ENCODE results near the gene UCK1.

The UCK1 gene

GRCh38 chr9:131530920-131531832 is at the start of gene UCK1:
Gene UCK1 (minus strand): TSS chr9:131531263. CDS start chr9:131531174, 89 bp downstream.
- DNase-seq (ENCODE audit: low read depth) = peak; percentile 61

- DNase-seq (ENCODE audit: low read depth) = no peak
These were observed 49.3 kb upstream of the UCK1 start for GRCh38 chr9:131580358-131580757.

GRCh38 chr9:131579789-131580211 is 48.7 kb upstream of the UCK1 start:
- no peak for DNase-seq (ENCODE audit: low read depth)

- DNase-seq (ENCODE audit: low read depth) = peak; percentile 27
These were observed 47.9 kb upstream of the UCK1 start for GRCh38 chr9:131578731-131579504.

- no peak for DNase-seq (ENCODE audit: low read depth)
These were observed 47.0 kb upstream of the UCK1 start for GRCh38 chr9:131578021-131578420.

- no peak for DNase-seq (ENCODE audit: low read depth)
These were observed 46.2 kb upstream of the UCK1 start for GRCh38 chr9:131577005-131578000.

GRCh38 chr9:131575946-131576853 is 45.1 kb upstream of the UCK1 start:
- no peak for DNase-seq (ENCODE audit: low read depth)

- no peak for DNase-seq (ENCODE audit: low read depth)
These were observed 43.9 kb upstream of the UCK1 start for GRCh38 chr9:131574730-131575640.

- DNase-seq (ENCODE audit: low read depth) = no peak
These were observed 36.8 kb upstream of the UCK1 start for GRCh38 chr9:131567910-131568309.

GRCh38 chr9:131566158-131566557 is 35.1 kb upstream of the UCK1 start:
- no peak for DNase-seq (ENCODE audit: low read depth)

- no peak for DNase-seq (ENCODE audit: low read depth)
These were observed 34.3 kb upstream of the UCK1 start for GRCh38 chr9:131565369-131565768.

GRCh38 chr9:131562032-131562959 is 31.2 kb upstream of the UCK1 start:
- DNase-seq (ENCODE audit: low read depth) = no peak

- DNase-seq (ENCODE audit: low read depth) = no peak
These were observed 28.4 kb upstream of the UCK1 start for GRCh38 chr9:131559421-131560000.

- DNase-seq (ENCODE audit: low read depth) = no peak
These were observed 26.9 kb upstream of the UCK1 start for GRCh38 chr9:131557855-131558548.

- DNase-seq (ENCODE audit: low read depth) = no peak
These were observed 25.0 kb upstream of the UCK1 start for GRCh38 chr9:131555841-131556673.

- no peak for DNase-seq (ENCODE audit: low read depth)
These were observed 23.8 kb upstream of the UCK1 start for GRCh38 chr9:131554843-131555351.
